ENCODE results near the gene CHST12.
"Not testable (repeated sequence)": the region's sequence is repeated elsewhere in the genome, so short reads cannot be mapped to it uniquely, and the experiment has no call there.

Gene CHST12

DNA sequence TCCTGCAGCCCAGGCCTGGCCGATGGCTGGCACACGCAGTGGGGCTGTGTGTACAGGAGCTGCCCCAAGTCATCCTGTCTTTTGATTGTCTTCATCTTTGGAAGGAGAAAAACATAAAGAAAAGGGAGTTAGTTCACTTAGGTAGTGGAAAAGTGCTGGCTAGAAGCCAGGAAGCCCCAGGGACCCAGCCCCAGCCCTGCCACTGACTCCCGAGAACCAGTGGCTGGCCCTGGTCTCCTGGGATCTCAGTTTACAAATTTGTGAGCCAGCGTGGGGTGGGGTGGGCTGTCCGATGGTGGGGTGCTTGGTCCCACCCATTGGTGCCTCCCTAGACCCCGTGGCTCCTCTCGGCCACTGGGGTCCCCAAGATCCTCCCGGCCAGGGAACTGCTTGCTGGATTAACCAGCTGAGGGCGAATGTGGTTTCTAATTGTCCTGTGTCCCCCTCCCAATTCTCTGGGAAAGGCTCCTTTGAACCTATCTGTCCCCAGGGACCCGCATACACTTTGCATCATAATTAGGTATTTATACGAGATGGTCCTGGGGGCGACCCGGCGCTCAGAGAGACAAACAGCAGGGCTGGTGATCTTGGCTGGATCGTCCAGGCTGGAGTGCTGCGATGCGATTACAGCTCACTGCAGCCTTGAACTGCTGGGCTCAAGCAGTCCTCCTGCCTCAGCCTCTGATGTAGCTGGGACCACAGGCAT is 16.3 kb upstream of the CHST12 start:
- no peak overlapping the region for H3K4me3 ChIP-seq (ENCODE audit: low read depth, low read length)
- no peak for DNase-seq (ENCODE audit: low read depth)
- TF ChIP-seq POLR2A (IDR thresholded peaks at IDR 0.05; ENCODE audit: extremely low read depth, insufficient read length) (no peak), MYC (IDR thresholded peaks at IDR 0.05; ENCODE audit: low read depth, low read length) (no peak)
- TF ChIP-seq, protein P1, sequence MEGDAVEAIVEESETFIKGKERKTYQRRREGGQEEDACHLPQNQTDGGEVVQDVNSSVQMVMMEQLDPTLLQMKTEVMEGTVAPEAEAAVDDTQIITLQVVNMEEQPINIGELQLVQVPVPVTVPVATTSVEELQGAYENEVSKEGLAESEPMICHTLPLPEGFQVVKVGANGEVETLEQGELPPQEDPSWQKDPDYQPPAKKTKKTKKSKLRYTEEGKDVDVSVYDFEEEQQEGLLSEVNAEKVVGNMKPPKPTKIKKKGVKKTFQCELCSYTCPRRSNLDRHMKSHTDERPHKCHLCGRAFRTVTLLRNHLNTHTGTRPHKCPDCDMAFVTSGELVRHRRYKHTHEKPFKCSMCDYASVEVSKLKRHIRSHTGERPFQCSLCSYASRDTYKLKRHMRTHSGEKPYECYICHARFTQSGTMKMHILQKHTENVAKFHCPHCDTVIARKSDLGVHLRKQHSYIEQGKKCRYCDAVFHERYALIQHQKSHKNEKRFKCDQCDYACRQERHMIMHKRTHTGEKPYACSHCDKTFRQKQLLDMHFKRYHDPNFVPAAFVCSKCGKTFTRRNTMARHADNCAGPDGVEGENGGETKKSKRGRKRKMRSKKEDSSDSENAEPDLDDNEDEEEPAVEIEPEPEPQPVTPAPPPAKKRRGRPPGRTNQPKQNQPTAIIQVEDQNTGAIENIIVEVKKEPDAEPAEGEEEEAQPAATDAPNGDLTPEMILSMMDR (IDR thresholded peaks at IDR 0.05; ENCODE audit: low read depth, low read length), result no peak
- TF ChIP-seq, protein P2, sequence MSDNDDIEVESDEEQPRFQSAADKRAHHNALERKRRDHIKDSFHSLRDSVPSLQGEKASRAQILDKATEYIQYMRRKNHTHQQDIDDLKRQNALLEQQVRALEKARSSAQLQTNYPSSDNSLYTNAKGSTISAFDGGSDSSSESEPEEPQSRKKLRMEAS (IDR thresholded peaks at IDR 0.05; ENCODE audit: low read depth, low read length), result no peak

DNA sequence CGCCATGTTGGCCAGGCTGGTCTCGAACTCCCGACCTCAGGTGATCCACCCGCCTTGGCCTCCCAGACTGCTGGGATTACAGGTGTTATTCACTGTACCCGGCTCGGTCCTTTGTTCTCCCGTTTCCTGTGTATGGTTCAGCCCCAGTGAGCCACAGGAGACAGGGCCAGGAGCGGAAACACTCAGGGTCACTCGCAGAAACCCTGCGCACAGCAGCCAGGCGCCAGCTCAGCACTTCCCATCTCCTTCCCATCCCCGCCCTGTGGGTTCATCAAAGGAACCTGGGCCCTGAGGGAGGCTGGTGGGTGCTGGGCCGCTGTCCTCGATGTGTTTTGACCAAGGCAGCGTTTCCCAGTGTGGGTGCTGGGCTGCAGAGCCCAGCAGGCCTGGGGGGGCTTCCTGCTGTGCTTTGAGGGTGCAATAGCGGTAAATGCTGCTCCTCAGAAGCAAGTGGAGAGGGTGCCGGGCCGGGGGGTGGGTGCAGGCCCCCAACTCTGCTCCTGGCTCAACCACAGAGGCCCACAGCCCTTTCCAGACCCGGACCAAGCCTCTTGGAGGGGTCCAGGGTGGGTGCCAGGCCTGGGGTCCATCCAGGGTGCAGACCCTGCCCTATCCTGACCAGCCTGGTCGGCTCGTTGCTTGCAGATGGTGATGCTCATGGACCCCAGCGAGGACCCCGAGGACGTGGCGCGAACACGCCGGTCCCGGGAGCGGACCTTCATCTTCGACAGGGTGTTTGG is 15.3 kb upstream of the CHST12 start:
- H3K4me3 ChIP-seq (ENCODE audit: low read depth, low read length), result no peak overlapping the region
- TF ChIP-seq, protein P1 (IDR thresholded peaks at IDR 0.05; ENCODE audit: low read depth, low read length), result no peak
- TF ChIP-seq MYC (IDR thresholded peaks at IDR 0.05; ENCODE audit: low read depth, low read length) (no peak), POLR2A (IDR thresholded peaks at IDR 0.05; ENCODE audit: extremely low read depth, insufficient read length) (no peak)
- TF ChIP-seq, protein P2 (IDR thresholded peaks at IDR 0.05; ENCODE audit: low read depth, low read length), result no peak
- no peak for DNase-seq (ENCODE audit: low read depth)

DNA sequence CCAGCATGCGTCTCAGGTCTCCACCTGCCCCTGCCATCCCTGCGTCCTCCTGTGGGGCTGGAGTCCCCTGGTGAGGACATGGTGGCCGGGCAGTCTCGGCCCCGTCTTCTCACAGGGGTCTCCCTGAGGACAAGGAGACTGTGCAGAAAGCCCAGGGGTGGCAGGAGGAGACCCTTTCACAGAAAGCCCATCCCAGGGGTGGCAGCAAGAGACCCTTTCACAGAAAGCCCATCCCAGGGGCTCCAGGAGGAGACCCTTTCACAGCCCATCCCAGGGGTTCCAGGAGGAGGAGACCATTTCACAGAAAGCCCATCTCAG is 14.8 kb upstream of the CHST12 start:
- H3K4me3 ChIP-seq (ENCODE audit: low read depth, low read length), result no peak overlapping the region
- no peak for DNase-seq (ENCODE audit: low read depth)
- TF ChIP-seq MYC (IDR thresholded peaks at IDR 0.05; ENCODE audit: low read depth, low read length), result no peak
- TF ChIP-seq, protein P2 (IDR thresholded peaks at IDR 0.05; ENCODE audit: low read depth, low read length), result no peak
- TF ChIP-seq, protein P1 (IDR thresholded peaks at IDR 0.05; ENCODE audit: low read depth, low read length), result no peak
- TF ChIP-seq POLR2A (IDR thresholded peaks at IDR 0.05; ENCODE audit: extremely low read depth, insufficient read length), result no peak

DNA sequence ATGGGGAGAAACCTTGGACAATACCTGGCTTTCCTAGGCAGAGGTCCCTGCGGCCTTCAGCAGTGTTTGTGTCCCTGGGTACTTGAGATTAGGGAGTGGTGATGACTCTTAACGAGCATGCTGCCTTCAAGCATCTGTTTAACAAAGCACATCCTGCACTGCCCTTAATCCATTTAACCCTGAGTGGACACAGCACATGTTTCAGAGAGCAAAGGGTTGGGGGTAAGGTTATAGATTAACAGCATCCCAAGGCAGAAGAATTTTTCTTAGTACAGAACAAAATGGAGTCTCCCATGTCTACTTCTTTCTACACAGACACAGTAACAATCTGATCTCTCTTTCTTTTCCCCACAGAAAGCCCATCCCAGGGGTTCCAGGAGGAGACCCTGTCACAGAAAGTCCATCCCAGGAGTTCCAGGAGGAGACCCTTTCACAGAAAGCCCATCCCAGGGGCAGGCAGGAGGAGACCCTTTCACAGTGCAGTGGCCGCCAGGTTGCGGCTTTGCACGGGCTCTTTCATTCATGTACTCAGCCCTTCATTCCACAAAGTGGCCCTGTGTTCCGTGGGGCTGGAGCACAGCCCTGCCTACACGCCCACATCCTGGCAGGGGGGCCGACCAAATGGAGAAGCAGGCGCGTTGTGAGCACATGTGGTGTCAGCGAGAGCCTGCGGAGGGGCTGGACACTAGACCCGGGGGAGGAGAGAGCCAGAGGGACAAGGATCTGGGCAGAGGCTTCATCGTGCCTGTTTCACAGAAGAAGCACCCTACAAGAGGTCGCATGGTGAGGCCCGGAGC is 13.2 kb upstream of the CHST12 start:
- peak; percentile 94 for DNase-seq (ENCODE audit: low read depth)
- not testable (repeated sequence) for H3K4me3 ChIP-seq (ENCODE audit: low read depth, low read length)
- TF ChIP-seq MYC (IDR thresholded peaks at IDR 0.05; ENCODE audit: low read depth, low read length), result peak; percentile 99
- TF ChIP-seq POLR2A (IDR thresholded peaks at IDR 0.05; ENCODE audit: extremely low read depth, insufficient read length), result peak; percentile 46
- TF ChIP-seq, protein P2 (IDR thresholded peaks at IDR 0.05; ENCODE audit: low read depth, low read length), result peak; percentile 98

DNA sequence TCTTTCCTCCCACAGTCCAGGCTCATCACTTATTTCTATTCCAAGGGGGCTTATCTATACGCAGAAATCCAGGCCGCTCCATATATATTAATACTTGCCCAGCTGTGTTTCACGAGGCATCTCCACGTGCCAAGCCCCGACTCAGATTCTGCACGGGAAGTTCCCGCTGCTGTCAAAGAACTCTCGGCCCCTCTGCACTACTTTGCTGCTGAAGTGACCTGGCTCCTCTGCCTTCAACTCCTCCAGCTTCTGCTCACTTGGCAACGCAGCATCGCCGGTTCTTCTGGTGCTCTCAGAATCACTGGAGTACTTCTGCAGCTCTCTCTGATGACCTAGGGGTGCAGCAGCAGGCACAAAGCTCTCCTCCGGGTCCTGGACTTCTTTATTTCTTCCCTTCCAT is 9.7 kb upstream of the CHST12 start:
- no peak for DNase-seq (ENCODE audit: low read depth)
- no peak for TF ChIP-seq MYC (IDR thresholded peaks at IDR 0.05; ENCODE audit: low read depth, low read length)
- TF ChIP-seq, protein P2 (IDR thresholded peaks at IDR 0.05; ENCODE audit: low read depth, low read length), result no peak
- TF ChIP-seq, protein P1 (IDR thresholded peaks at IDR 0.05; ENCODE audit: low read depth, low read length), result no peak
- TF ChIP-seq POLR2A (IDR thresholded peaks at IDR 0.05; ENCODE audit: extremely low read depth, insufficient read length), result no peak

More for the DNA sequence above, 9.7 kb upstream of the CHST12 start:
- H3K4me3 ChIP-seq (ENCODE audit: low read depth, low read length), result no peak overlapping the region
